ENCODE results near the gene APOL6.

APOL6 gene

GRCh38 chr22:35681454-35682052 is 33.3 kb downstream of the APOL6 start:
- no peak for TF ChIP-seq CTCF (IDR thresholded peaks at IDR 0.05; ENCODE audit: low read depth, low read length)

GRCh38 chr22:35683560-35683959 is 35.3 kb downstream of the APOL6 start:
- H3K36me3 ChIP-seq, result no peaks in the 10 kb centered on the region
- no peaks in the 10 kb centered on the region for H3K27me3 ChIP-seq (ENCODE audit: insufficient read depth, low read depth, severe bottlenecking)
- no peak for DNase-seq
- no peak overlapping the region for H3K4me3 ChIP-seq (ENCODE audit: low read depth, low read length)
- H3K27ac ChIP-seq, result no peak overlapping the region
- no peak for TF ChIP-seq CTCF (IDR thresholded peaks at IDR 0.05; ENCODE audit: low read depth, low read length)
- H3K9me3 ChIP-seq (ENCODE audit: severe bottlenecking), result peaks cover 4% of the 10 kb centered on the region

More at GRCh38 chr22:35681454-35682052, 33.3 kb downstream of the APOL6 start:
- no peak overlapping the region for H3K27ac ChIP-seq
- no peak overlapping the region for H3K4me3 ChIP-seq (ENCODE audit: low read depth, low read length)
- H3K27me3 ChIP-seq (ENCODE audit: insufficient read depth, low read depth, severe bottlenecking), result no peaks in the 10 kb centered on the region
- H3K36me3 ChIP-seq, result no peaks in the 10 kb centered on the region
- DNase-seq, result no peak
- H3K9me3 ChIP-seq (ENCODE audit: severe bottlenecking), result peaks cover 4% of the 10 kb centered on the region

- Histone ChIP-seq H3K4me3 (ENCODE audit: low read depth, low read length) (no peak overlapping the region), H3K9me3 (ENCODE audit: severe bottlenecking) (peaks cover 4% of the 10 kb centered on the region), H3K36me3 (no peaks in the 10 kb centered on the region), H3K27me3 (ENCODE audit: insufficient read depth, low read depth, severe bottlenecking) (no peaks in the 10 kb centered on the region), H3K27ac (no peak overlapping the region)
- peak; percentile 13 for DNase-seq
- TF ChIP-seq CTCF (IDR thresholded peaks at IDR 0.05; ENCODE audit: low read depth, low read length), result peak; percentile 34
These were observed 36.0 kb downstream of the APOL6 start for GRCh38 chr22:35684270-35684700.

GRCh38 chr22:35684732-35685131 is 36.5 kb downstream of the APOL6 start:
- Histone ChIP-seq H3K9me3 (ENCODE audit: severe bottlenecking) (peaks cover 4% of the 10 kb centered on the region), H3K27ac (no peak overlapping the region), H3K36me3 (no peaks in the 10 kb centered on the region), H3K27me3 (ENCODE audit: insufficient read depth, low read depth, severe bottlenecking) (no peaks in the 10 kb centered on the region), H3K4me3 (ENCODE audit: low read depth, low read length) (no peak overlapping the region)
- no peak for TF ChIP-seq CTCF (IDR thresholded peaks at IDR 0.05; ENCODE audit: low read depth, low read length)
- no peak for DNase-seq

- no peak for TF ChIP-seq CTCF (IDR thresholded peaks at IDR 0.05; ENCODE audit: low read depth, low read length)
- H3K27ac ChIP-seq, result no peak overlapping the region
- no peak for DNase-seq
- H3K36me3 ChIP-seq, result no peaks in the 10 kb centered on the region
- H3K27me3 ChIP-seq (ENCODE audit: insufficient read depth, low read depth, severe bottlenecking), result no peaks in the 10 kb centered on the region
- peaks cover 4% of the 10 kb centered on the region for H3K9me3 ChIP-seq (ENCODE audit: severe bottlenecking)
- H3K4me3 ChIP-seq (ENCODE audit: low read depth, low read length), result no peak overlapping the region
These were observed 37.5 kb downstream of the APOL6 start for GRCh38 chr22:35685731-35686130.

- Histone ChIP-seq H3K4me3 (ENCODE audit: low read depth, low read length) (no peak overlapping the region), H3K27me3 (ENCODE audit: insufficient read depth, low read depth, severe bottlenecking) (no peaks in the 10 kb centered on the region), H3K9me3 (ENCODE audit: severe bottlenecking) (peaks cover 4% of the 10 kb centered on the region)
These were observed 38.1 kb downstream of the APOL6 start for GRCh38 chr22:35686298-35686697.

More at GRCh38 chr22:35686298-35686697, 38.1 kb downstream of the APOL6 start:
- TF ChIP-seq CTCF (IDR thresholded peaks at IDR 0.05; ENCODE audit: low read depth, low read length), result no peak
- no peaks in the 10 kb centered on the region for H3K36me3 ChIP-seq
- no peak overlapping the region for H3K27ac ChIP-seq
- no peak for DNase-seq

All from WERI-Rb-1 (cell line).